ENCODE data around the gene LGR4. TPM values are rescaled to one million over a fixed set of nuclear protein-coding genes. Genes with fewer than 3 reads are reported as not detected.

The LGR4 gene, protein sequence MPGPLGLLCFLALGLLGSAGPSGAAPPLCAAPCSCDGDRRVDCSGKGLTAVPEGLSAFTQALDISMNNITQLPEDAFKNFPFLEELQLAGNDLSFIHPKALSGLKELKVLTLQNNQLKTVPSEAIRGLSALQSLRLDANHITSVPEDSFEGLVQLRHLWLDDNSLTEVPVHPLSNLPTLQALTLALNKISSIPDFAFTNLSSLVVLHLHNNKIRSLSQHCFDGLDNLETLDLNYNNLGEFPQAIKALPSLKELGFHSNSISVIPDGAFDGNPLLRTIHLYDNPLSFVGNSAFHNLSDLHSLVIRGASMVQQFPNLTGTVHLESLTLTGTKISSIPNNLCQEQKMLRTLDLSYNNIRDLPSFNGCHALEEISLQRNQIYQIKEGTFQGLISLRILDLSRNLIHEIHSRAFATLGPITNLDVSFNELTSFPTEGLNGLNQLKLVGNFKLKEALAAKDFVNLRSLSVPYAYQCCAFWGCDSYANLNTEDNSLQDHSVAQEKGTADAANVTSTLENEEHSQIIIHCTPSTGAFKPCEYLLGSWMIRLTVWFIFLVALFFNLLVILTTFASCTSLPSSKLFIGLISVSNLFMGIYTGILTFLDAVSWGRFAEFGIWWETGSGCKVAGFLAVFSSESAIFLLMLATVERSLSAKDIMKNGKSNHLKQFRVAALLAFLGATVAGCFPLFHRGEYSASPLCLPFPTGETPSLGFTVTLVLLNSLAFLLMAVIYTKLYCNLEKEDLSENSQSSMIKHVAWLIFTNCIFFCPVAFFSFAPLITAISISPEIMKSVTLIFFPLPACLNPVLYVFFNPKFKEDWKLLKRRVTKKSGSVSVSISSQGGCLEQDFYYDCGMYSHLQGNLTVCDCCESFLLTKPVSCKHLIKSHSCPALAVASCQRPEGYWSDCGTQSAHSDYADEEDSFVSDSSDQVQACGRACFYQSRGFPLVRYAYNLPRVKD
- polyA plus RNA-seq, result 103 and 137 TPM in 2 replicates

DNA sequence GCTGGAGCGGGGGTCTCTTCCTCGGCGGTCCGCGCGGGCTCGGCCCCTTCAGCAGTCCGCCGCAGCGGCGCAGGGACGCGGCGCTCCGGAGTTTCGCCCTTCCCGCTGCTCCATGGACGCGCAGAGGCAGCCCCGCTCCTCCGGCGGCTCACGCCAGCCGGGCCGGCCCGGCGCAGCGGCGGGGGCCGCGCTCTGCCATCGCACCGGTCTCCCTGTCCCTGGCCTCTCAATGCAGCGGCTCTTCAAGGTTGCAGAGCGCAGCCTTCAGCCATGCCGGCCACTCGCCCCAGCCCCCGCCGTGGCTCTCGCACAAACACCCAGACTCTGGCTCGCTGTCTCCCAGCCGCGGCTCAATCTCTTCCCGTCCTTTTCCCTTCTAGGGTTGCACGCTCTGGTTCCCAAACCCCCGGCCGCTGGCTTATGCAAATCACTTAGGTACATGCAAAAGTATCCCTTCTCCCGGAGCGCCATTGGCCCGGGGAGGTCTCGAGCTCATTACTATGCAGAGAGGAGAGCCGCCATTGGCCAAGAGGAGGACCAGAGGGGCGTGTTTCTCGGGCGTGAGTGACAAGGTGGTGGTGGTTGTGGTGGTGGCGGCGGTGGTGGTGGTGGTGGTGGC lies at the start of gene LGR4:
Gene LGR4 (minus strand): TSS at position 393 of the 619 bp plus-strand sequence. CDS start 488 bp downstream, outside the sequence.

DNA sequence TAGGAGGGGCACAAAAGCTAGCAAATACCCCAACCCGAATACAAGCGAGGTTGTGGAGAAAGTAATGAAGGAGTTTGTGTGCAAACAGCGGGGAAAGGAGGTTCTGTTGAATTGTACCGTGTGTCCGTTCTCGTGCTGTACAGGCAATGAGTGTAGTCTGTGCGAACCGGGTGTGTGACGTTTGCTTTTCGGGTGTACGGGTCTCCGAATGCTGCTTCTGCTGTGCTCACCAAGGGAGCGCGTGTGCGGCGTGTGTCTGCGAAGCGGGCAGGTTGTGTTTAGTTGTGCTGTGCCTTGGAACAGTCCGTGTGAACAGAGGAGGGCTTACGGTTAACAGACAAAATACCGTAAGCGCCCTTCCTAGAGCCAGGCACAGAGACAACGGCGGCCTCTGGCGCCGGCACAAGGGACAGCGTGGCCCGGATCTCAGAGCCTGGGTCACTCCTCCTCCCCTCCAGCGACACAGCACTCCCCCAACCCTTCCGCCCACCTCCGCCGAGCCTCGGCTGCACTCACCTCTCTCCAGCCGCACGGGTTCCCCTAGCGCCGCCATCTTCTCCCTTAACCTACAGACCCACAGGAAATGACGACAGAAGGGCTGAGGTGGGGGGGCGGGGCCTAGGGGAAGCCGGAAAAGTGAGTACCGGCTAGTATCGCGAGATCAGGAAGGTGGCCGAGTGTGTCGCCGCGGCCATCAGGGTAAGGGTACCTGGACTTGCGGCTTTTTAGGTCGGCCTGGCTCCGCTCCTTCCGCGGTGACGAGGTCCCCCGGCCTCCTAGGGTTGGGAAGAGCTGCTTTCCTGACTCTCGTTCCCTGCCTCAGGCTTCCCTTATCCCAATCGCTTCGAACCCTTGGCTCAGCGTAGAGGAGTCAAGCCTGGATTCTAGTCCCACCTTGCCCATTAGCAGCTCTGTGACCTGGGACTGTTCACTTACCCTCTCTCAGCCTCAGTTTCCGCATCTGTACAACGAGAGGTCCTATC lies 33.9 kb upstream of the LGR4 start, which contains the start of gene LIN7C:
Gene LIN7C (minus strand): TSS at position 570 of the 983 bp plus-strand sequence. CDS start 17 bp downstream, at position 553.

DNA sequence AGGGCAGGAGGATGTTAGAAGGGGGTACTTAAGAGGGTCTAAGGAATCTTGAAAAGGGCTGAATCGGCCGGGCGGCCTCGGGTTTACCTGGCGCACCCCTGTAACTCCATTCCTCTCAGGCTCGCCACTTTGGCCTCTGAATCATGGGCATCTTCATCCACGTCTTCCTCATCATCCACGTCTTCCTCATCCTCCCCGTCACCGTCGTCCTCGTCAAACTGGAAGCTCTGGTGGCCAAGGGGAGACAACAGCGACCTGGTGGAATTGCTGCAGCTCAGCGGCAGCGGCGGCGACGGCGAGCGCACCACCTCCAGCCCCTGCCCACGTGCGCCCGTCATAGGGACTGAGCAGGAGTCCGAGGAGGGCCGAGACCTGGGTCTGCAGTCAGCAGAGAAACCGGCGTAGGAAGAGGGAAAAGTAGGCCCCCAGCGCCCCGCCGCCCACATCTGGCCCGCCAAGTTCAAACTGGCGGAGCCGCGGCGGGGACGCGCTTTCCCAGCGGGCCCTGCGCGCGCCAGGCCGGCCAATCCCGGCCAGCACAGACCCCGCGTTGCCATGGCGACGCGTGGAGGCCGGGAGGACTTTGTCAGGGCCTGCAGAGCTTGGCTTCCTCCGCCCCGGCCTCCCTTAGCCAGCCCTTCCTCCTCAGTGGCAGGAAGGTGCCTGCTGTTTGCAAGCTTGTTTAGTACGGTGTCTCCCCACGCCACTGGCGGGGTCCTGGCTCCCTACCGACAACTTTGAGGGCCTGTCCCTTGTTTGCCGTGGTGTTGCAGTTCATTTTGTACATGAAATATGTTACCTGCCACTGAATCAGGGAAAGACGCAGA lies 109.6 kb downstream of the LGR4 start, which contains the start of gene CCDC34:
Gene CCDC34 (minus strand): TSS at position 467 of the 827 bp plus-strand sequence. CDS start 21 bp downstream, at position 446.

Other genes with a start within 250 kb of the LGR4 start
- gene CCDC34, start 109.6 kb downstream of the LGR4 start, polyA plus RNA-seq, result 6.8 and 7.5 TPM in 2 replicates
- 29.0 and 48.0 TPM in 2 replicates for gene LIN7C, start 34.0 kb upstream of the LGR4 start, polyA plus RNA-seq
- gene BDNF, start 227.7 kb upstream of the LGR4 start, polyA plus RNA-seq, result 0.91 and 3.8 TPM in 2 replicates

All from Purkinje cell (primary cell).